DMS153 (cell line): ENCODE measurements around the gene PRPF40B.
"Not testable (repeated sequence)": the region's sequence is repeated elsewhere in the genome, so short reads cannot be mapped to it uniquely, and the experiment has no call there.

Experiments used
- DNase-seq: peaks from one replicate; lab custom pipeline; 2025; lab: John Stamatoyannopoulos, UW

The PRPF40B gene

DNA sequence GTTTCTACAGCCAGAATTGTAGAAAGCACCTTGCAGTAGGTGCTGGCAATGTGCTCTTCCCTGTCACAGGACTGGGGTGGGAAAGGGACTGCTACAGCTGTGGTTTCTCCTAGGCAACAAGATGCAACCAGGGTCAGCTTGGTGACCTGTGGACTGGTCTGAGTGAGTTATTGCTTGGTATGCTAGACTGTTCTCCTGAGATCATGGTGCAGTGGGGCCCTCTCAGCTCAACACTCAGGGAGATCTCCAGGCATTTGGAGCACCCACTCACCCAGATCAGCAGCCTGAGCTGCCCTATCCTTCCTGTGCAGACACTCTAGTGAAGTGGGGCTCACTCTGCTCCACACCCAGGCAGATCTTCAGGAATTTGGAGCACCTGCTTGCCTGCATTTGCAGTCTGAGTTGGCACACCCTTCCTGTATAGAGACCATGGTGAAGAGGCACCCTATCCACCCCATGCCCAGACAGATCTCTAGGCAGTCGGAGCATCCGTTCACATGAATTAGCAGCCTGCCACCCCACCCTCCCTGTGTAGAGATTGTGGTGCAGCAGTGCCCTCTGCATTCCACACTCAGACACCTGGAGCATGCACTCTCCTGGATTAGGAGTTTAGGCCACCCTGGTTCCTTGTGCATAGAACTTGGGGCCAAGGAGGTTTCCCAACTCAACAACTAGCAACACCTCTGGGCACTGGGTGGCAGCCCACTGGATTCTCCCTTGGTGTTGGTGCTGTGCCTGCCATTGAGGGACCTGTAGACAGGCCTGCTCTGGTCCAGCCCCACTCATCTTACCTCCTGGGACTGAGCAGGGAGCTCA, 14.1 kb upstream of the PRPF40B start:
- no peak for DNase-seq

DNA sequence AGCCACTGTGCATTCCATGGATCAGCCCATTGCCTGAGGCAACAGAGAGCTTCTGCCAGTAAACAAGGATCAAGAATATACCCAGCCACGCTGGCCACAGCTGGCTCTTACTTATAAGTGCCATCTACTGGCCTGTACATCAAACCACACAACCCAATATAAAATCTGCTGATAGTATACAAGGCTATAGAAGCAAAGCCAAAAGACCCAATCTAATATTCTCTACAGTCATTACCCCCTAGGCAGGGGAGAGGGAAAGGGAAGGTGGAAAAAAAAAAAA, 13.5 kb upstream of the PRPF40B start:
- DNase-seq, result no peak

DNA sequence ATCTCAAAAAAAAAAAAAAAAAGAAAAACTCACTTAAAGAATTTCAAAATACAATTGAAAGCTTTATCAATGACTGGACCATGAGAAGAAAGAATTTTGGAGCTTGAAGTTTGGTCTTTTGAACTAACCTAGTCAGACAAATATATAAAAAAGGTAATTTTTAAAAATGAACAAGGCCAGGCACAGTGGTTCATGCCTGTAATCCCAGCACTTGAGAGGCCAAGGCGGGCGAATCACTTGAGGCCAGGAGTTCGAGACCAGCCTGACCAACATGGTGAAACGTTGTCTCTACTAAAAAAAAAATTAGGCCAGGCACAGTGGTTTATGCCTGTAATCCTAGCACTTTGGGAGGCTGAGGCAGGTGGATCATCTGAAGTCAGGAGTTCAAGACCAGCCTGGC, 12.6 kb upstream of the PRPF40B start:
- DNase-seq, result not testable (repeated sequence)

DNA sequence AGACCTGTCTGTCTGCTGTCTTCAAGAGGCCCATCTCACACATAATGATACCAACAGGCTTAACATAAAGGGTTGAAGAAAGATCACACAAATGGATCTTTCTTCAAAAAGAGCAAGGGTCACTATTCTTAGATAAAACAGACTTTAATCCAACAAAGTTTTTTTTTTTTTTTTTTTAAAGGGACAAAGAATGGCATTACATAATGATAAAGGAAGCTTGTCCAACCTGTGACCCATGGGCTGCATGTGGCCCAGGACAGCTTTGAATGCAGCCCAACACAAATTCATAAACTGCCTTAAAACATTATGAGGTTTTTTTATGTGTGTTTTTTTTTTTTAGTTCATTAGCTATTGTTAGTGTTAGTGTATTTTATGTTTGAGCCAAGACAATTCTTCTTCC, 11.2 kb upstream of the PRPF40B start:
- DNase-seq, result no peak

DNA sequence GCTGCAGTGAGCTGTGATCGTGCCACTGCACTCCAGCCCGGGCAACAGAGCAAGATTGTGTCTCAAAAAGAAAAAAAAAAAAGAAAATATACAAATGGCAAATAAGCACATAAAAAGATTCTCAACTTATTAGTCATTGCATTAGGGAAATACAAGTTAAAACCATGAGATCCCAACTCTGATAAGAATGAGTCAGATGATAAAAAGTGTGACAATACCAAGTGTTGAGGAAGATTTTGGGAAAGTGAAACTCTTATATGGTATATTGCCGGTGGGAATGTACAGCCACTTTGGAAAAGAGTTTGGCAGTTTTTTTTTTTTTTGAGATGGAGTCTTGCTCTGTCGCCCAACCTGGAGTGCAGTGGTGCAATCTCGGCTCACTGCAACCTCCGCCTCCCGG, 7.6 kb upstream of the PRPF40B start:
- DNase-seq, result no peak

DNA sequence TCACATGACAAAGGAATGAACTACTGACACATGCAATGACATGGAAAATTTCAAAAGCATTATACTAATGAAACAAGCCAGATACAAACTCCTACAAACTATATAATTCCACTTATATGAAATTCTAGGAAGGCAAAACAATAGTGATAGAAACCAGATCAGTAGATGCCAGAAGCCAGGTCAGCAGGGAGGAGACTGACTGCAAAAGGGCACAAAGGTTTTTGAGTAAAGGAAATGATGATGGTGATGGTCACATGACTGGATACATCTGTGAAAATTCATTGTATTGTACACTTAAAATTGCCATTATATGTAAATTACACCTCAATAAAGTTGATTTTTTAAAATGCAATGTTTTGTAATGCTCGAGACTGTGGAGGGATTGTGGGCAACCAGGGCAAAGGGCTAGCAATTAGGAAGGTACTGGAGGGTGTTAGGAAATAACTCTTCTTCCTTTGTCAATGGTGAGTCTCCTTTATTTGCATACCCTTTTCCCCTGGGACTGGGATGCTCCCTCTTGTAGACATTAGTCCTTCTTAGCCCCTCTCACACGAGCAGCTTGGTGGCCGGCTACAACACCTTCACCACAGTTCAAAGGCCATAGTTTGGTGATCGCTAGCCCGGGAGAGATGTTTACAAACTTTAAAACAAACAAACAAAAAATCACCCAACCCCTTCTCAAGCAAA, 6.7 kb upstream of the PRPF40B start:
- no peak for DNase-seq

DNA sequence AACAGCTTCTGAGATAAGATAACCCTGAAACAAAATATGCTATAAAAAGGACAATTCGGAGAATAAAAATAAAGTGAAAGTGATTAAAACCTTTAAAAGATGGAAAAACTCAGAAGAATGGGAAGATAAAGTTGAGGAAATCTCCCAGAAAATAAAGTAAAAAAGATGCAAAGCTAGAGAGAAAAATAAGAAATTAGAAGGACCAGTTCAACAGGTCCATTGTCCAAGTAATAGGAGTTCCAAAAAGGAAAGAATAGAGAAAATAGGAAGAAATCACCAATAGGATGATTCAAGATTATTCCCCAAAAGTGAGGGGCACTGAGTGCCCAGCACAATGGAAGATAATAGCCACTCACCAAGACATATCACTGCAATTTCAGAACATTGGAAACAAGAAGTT, 4.8 kb upstream of the PRPF40B start:
- DNase-seq, result no peak

DNA sequence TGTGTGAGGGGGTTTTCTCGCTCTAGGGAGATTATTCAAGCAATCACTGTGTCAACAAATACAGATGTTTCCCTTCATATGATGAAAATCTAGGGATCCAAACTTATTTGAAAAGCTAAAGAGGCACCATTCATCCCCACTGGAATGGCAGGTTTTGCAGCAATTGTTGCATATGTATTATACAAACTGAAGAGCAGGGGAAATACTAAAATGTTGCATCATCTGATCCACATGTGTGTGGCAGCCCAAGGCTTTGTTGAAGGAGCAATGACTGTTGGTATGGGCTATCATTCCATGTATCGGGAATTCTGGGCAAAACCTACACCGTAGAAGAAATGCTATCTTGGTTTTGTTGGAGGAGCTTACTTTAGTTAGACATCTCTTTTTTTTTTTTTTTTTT, 4.1 kb upstream of the PRPF40B start:
- no peak for DNase-seq

DNA sequence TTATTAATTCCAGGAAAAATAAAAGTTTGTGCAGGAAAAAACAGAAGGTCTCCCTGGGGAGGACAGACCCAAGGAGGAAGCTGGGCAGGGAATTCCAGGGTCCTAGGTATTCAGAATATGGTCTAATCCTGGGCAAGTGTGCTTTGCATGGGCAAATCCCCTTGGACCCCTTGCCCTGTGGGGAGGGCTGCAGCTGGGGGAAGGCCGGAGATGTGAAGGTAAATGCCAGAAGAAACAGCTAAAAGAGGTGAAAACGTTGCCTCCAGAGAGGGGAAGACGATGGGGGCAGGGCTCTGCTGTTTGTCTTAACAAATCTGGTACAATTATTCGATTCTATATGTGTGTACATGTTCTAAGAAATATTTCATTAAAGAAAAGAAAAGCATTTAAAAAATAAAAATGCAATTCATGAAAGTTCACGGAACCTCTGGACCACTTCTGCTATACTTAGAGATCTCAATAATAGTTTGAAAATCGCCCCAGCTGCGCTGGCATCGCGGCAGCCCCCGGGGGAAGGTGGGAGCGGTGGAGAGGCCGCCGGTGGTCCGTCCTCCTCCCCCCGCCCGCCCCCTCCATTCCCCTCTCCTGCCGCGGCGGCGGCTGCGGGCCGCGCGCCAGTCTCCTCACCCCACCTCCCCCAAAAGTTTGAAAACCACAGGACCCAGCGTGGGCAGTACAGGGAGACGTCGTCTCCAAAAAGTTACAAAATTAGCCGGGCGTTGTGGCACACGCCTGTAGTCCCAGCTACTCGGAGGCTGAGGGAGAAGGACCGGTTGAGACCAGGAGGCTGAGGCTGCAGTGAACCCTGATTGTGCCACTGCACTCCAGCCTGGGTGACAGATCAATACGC, 1.5 kb upstream of the PRPF40B start:
- DNase-seq, result no peak

DNA sequence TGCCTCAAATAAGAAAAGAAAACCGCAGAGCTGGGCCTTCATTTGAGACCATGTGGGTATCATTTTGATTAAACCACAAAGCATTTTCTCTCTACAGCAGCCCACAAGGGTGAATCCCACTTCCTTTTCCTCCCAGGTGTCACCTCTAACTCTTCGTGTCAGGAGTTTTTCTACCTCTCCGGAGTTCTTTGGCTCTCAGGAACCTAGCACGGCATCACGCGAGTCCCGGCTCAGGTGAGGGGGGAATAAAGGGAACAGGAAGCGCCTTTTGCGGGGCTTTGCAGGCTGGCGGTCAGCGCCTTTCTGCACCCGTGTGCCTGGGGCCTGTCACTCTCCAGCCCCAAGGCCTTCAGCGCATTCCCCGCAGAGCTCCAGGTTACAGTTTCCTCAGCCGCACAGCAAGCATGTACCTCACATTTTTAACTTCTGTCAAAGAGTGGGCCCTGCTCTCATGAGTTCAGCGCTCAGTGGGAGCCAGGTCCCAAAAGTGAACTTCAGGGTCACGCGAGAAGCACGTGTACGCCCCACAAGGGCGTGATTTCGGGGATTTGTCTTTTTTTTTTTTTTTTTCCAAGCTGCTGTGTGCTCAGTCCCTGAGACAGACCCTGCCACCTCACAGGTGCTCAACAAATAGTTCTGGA, 740 bp upstream of the PRPF40B start:
- no peak for DNase-seq

DNA sequence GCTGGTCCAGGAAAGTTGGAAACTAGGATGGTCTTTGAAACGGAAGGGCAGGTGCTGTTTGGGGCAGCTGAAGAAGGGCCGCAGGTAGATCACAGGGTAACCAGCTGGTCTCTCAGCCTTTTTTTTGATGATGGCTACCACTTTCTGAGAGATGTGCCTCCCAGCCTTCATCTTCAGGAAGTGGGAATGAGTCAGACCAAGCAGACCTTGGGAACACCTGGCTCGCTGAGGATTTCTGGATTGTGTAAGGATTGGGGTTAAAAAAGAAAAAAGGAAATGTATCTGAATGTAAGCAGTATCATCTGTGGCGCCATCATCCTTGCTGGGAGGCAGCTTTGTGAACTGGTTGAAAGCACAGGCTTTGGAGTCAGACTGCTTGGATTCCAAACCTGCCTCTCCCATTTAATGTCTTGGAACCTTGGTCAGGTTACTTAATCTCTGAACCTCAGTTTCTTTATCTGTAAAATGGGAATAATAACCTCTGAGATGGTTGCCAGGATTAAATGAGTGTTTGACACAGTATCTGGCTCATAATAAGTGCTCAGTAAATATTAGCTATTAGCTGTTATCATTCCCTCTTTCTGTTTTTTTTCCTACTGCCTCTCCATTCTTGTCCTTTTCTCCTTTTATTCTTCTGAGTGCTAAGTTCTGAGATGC, 1.7 kb downstream of the PRPF40B start:
- no peak for DNase-seq

DNA sequence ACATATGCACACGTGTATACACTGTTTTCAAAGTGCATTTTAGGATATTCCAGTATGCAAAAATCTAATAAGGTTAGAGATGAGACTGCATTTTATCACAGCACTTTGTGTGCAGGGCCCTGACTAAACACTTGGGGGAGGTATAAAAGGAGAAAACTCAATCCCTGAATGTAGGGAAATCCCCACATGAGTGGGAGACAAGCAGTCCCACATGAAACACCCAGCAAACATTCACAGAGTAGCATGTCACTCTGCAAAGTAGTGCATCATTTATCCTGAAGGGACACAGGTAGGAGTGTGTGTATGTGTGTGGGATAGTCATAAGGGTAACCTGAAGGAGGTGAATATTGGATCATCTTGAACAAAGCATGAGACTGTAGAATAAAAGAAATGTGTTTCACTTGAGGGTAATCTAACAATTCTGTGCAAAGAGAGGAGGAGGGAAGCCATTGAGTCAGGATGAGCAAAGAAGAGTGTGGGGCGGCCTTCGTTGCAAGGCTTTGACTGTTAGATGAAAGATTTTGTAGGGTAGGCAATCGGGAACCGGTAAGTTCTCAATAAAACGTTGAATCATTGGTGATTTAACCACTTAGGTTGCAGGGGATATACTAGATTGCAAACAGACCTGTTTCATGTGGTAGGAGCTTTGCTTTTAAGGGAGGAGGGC, 2.9 kb downstream of the PRPF40B start:
- no peak for DNase-seq

DNA sequence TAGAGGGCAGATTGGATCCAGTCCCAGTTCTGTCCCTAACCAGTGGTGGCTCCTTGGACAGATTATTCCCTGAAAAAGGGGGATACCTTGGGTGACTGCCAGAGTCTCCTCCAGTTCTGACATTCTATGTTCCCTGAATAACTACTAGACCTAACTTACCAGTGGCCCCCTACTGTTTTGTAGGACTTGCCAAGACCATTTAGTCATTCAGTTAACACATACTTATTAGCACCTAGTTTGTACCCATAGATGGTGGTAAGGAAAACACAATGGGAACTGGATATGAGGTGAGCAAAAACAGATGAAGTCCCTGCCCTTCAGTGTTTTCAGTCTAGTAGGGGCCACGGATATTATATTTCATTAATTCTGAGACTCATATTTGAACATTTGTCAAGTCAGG, 3.5 kb downstream of the PRPF40B start:
- no peak for DNase-seq

DNA sequence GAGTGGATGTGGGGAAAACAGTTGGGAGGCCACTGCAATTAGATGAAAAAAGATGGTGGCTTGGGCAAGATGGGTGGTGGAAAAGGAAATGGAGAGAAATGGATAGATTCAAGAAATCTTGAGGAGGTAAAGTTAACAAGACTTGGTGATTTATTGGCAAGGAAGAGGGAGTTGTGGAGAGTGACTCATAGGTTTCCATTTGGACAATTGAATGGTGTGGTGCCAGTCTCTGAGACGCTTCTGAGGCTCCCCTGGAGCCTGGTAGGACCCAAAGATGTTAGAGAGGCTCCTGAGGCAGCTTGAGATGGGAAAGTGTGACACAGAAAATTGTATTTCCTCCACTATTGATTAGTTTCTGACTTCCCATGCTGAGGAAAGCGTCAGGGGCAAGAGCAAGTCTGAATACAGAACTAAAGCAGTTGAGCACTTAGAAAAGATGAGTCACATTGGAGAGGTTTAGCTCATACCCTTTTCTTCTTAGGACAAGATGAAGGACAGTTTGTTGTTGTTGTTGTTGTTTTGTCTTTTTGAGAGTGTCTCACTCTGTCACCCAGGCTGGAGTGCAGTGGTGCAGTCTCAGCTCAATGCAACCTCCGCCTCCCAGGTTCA, 4.5 kb downstream of the PRPF40B start:
- no peak for DNase-seq

DNA sequence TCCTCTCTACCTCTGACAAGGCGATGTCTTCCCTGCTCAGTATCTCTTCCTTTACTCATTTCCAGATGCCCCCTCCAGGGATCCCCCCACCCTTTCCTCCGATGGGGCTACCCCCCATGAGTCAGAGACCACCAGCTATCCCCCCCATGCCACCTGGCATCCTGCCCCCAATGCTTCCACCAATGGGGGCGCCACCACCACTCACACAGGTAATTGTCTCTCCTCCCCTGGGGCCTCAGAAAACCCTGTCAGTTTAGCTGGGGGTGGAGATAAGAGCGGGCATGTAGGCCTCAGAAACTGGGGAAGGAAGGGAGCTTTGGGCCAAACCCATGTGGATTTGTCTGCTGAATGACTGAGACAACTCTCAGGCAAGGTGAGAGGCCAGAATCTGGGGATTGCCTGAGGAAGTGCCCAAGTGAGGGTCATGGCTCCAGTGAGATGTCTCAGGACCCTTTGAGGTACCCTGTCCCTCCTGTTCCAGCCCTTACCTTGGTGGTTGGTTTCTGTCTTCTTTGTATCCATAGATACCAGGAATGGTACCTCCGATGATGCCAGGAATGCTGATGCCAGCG, 8.1 kb downstream of the PRPF40B start:
- no peak for DNase-seq

DNA sequence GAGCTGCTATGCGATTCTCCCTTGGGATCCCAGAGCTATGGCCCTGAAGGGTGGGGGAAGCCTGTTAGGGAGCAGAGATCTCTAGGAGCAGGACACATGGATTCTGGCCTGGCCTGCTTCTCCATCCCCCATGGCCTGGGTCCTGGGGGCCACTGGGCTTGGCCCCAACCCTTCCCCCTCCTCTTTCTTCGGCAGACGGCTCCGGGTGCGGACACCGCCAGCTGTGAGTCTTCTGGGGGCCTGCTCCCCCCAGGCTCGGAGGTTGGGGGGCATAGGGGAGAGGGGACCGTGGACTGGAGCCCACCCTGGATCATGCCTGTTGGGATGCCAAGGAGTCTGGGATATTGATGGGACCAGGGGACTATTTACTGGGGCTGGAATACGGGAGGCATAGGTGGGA, 9.0 kb downstream of the PRPF40B start:
- no peak for DNase-seq

DNA sequence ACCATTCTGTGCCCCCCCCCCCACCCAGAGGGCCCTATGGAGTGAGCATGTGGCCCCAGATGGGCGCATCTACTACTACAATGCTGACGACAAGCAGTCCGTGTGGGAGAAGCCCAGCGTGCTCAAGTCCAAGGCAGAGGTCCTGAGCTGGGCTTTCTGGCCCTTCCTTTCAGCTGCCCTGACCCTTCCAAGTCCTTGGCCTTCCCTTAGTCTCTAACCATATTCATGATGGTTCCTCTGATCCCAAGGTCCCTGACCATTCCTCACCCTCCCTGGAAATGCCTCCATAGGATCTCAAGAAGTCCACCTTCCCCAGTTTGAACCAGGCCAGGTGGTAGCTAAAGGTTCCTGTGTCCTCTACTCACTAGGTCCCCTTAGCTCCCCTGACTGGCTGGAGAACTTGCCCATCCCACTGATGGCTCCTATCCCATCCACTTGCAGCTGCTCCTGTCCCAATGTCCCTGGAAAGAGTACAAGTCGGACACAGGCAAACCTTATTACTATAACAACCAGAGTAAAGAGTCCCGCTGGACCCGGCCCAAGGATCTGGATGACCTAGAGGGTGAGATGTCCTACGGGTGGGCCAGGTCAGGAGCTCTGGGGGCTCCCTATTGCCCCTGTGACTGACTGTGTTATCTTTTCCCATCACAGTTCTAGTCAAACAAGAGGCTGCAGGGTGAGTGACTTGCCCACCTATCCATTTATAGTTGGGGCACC, 9.8 kb downstream of the PRPF40B start:
- no peak for DNase-seq

DNA sequence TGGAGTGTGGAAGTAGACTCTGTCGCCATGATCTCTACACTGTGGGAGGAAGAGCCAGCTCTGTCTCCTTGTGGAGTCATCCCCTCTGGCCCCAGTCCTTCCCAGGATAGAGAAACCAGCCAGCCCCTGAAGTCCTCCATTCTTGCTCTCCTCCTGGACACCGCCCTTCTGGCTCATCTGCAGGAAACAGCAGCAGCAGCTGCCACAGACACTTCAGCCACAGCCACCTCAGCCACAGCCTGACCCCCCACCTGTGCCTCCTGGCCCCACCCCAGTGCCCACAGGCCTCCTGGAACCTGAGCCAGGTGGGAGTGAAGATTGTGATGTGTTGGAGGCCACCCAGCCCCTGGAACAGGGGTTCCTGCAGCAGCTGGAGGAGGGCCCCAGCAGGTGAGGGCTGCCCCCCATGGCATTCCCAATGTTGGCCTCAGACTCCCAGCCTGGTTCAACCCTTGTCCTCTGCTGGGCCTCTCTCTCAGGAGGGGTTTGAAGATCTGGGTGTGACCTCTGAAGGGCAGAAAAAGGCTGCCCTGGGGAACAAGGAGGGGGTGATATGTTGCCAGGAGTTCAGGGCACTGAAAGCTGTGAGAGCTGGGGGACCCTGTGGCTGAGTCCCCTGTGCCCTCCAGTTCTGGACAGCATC, 10.5 kb downstream of the PRPF40B start:
- no peak for DNase-seq

DNA sequence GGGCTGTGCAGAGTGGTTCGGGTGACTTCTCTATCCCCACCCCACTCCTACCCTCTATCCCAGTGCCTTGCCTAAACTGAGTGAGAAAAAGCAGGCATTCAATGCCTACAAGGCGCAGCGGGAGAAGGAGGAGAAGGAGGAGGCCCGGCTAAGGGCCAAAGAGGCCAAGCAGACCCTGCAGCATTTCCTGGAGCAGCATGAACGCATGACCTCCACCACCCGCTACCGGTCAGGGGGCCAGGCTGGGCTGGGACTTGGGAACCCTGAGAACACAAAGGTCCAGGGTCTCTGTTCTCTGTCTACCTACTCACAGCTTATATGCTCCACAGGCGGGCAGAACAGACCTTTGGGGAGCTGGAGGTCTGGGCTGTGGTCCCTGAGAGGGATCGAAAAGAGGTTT, 11.7 kb downstream of the PRPF40B start:
- no peak for DNase-seq

DNA sequence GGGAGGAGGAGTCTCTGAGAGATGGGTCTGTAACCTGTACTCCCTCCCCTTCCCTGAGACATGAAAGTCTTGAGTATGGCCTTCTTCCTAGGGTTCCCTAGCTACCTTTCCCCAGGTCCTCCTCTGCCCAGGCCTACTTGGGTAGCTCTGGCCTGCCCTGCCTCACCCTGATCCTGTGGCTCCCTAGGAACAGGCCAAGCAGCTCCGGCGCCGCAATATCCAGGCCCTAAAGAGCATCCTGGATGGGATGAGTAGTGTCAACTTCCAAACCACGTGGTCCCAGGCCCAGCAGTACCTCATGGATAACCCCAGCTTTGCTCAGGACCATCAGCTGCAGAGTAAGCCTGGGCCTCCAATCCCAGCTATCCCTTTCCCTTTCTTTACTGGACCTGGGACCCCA, 12.3 kb downstream of the PRPF40B start:
- no peak for DNase-seq
